Vagina (tissue), 2 donors: ENCODE measurements around the gene TNS3. TPM values are rescaled to one million over a fixed set of nuclear protein-coding genes. Genes with fewer than 3 reads are reported as not detected.

Experiments used
- DNase-seq, 2 donors: peaks; one replicate each; pipeline ENCODE4 v3.0.0-alpha.2; 2017; ENCODE audit errors: extremely low spot score in 2 of 2
- H3K27ac ChIP-seq: fragments of 200-600 bp; sonication (generic); one replicate; pipeline ENCODE4 v1.5.1; 2019
- H3K27me3 ChIP-seq: fragments of 200-600 bp; sonication (generic); one replicate; pipeline ENCODE4 v1.5.1; 2019
- H3K36me3 ChIP-seq, 2 donors: fragments of 200-600 bp; sonication (generic); one replicate each; pipeline ENCODE4 v1.5.1; 2017 to 2019
- H3K4me1 ChIP-seq: fragments of 200-600 bp; sonication (generic); one replicate; pipeline ENCODE4 v1.5.1; 2019
- H3K4me3 ChIP-seq, 2 donors: fragments of 200-600 bp; sonication (generic); 1 replicate in 1 of 2; 2 replicates in 1 of 2; pipeline ENCODE4 v1.5.1; 2016 to 2019
- H3K9me3 ChIP-seq: fragments of 200-600 bp; sonication (generic); one replicate; pipeline ENCODE4 v1.5.1; 2019
- POLR2A ChIP-seq, 2 donors: fragments of 450-650 bp; IDR thresholded peaks; one replicate each; pipeline ENCODE4 v1.6.1; 2017; ENCODE audit warnings: antibody characterized with exemption in 2 of 2, mild to moderate bottlenecking in 2 of 2, moderate library complexity in 2 of 2
- POLR2AphosphoS5 ChIP-seq, 2 donors: sonication (generic); formaldehyde crosslinking; IDR thresholded peaks; one replicate each; pipeline ENCODE4 v1.9.0; 2017; ENCODE audit warnings: antibody characterized with exemption in 2 of 2, mild to moderate bottlenecking in 2 of 2, low read depth in 1 of 2; ENCODE audit not compliant: insufficient read depth in 1 of 2
- intact Hi-C: fragments of 100-400 bp; cut with DNase I; formaldehyde crosslinking; loops from one replicate; pipeline ENCODE4 v1.15.1; 2023
- total RNA-seq: library from RNA; depleted of rRNA; stranded (reverse); fragments of >200 nt; gene quantifications from one replicate; pipeline ENCODE4 v1.2.3, GENCODE V29; 2016
- TF ChIP-seq, protein P1 (sequence below), 3 experiments: fragments of 450-650 bp in 2 of 3; fragments of 200-600 bp in 1 of 3; sonication (generic) in 1 of 3; IDR thresholded peaks; one replicate each; pipeline ENCODE4 v1.5.1; 2017 to 2019; ENCODE audit warnings: antibody characterized with exemption in 3 of 3, mild to moderate bottlenecking in 2 of 3, moderate library complexity in 2 of 3

Gene TNS3
- total RNA-seq, 1 donor from 2014 or later, result 36.8 TPM

DNA sequence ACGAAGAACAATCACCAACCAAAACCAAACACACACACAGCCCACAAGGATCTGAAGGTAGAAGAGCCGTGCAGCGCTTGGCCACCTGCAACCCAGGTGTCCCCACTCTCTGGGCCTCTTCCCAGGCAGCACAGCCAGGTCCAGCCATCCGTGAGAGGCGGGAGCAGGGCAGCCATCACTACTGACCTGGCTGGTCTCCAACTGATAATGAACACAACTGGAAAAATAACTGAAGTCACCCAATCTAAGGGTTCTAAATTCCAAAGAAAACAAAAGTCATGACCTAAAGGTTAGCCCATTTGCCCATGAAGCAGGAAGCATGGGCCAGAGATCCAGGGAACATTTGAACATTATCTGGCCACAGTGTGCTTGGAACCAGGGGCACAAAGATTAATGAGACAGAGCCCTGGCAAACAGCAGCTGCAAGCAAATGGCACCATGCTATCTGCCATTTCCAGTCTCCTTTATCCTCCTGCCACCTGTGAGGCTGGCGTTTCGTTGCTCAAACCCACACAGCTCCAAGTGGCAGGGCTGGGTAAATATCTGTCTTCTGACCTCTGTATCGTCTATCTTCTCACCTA is 207.9 kb downstream of the TNS3 start:
- no peaks in the 10 kb centered on the region for H3K9me3 ChIP-seq
- no peaks in the 10 kb centered on the region for H3K27me3 ChIP-seq
- peaks cover 10% of the 10 kb centered on the region for H3K4me1 ChIP-seq
- H3K4me3 ChIP-seq, result no peak overlapping the region
- intact Hi-C loops, result no loop called here
- TF ChIP-seq, protein P1, sequence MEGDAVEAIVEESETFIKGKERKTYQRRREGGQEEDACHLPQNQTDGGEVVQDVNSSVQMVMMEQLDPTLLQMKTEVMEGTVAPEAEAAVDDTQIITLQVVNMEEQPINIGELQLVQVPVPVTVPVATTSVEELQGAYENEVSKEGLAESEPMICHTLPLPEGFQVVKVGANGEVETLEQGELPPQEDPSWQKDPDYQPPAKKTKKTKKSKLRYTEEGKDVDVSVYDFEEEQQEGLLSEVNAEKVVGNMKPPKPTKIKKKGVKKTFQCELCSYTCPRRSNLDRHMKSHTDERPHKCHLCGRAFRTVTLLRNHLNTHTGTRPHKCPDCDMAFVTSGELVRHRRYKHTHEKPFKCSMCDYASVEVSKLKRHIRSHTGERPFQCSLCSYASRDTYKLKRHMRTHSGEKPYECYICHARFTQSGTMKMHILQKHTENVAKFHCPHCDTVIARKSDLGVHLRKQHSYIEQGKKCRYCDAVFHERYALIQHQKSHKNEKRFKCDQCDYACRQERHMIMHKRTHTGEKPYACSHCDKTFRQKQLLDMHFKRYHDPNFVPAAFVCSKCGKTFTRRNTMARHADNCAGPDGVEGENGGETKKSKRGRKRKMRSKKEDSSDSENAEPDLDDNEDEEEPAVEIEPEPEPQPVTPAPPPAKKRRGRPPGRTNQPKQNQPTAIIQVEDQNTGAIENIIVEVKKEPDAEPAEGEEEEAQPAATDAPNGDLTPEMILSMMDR (IDR thresholded peaks at IDR 0.05), result no peak
- TF ChIP-seq POLR2AphosphoS5 (IDR thresholded peaks at IDR 0.05; ENCODE audit: insufficient read depth in 1 of 2, low read depth in 1 of 2), result no peak
- TF ChIP-seq POLR2A (IDR thresholded peaks at IDR 0.05), result no peak
- DNase-seq, result no peak
- peaks cover 0 to 6% of the 10 kb centered on the region in 2 donors for H3K36me3 ChIP-seq
- H3K27ac ChIP-seq, result no peak overlapping the region

DNA sequence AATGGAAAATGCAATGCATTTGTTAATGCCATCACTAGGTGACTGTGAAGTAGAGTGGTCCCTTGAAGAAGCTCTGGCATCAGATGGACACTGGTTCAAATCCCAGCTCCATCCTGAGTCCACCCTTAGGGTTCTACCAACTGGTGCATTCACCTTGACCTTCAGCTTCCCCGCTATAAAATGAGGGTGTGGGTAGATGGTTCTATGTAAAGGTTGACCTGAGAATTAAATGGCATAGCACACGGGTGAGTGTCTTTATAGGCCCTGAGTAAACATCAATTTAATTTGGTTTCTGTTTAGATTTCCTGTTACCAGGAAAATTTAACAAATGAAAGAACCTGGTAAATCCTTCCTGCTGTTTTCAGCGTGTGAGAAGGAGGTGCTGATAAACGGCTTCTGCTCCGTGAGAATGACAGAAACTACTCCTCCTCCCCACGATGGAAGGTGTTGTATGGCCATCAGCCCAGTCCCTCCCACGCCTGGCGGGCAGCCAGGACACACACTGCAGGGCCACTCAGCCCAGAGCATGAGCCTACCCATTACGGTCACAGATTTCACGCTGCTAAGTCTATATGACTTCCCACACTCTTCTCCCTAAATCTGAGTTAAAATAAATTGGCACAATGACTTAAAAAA is 210.1 kb downstream of the TNS3 start:
- no peak for DNase-seq
- H3K4me3 ChIP-seq, result no peak overlapping the region
- no peak overlapping the region for H3K27ac ChIP-seq
- intact Hi-C loops, result no loop called here
- H3K36me3 ChIP-seq, result peaks cover 0 to 13% of the 10 kb centered on the region in 2 donors
- TF ChIP-seq POLR2A (IDR thresholded peaks at IDR 0.05) (no peak), POLR2AphosphoS5 (IDR thresholded peaks at IDR 0.05; ENCODE audit: insufficient read depth in 1 of 2, low read depth in 1 of 2) (no peak)
- TF ChIP-seq, protein P1 (IDR thresholded peaks at IDR 0.05), result no peak
- peaks cover 10% of the 10 kb centered on the region for H3K4me1 ChIP-seq
- no peaks in the 10 kb centered on the region for H3K9me3 ChIP-seq
- no peaks in the 10 kb centered on the region for H3K27me3 ChIP-seq

DNA sequence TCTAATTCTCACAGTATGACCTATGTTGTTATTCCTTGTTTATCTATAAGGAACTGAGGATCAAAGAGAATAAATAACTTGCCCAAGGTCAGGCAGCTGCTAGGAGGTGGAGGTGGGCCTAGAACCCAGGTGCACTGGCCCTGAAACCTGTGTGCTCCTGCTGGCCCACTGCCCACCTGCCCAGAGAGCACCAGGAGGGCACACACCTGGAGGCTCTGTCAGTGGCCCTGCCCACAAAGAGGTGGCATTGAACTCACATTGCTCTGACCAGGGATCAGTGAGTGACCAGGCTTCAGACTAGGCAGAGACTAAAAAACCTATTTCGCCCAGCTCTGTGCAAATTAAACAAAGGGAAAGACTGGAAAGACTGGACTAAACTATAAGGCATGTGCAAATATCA is 210.6 kb downstream of the TNS3 start:
- no peaks in the 10 kb centered on the region for H3K9me3 ChIP-seq
- no peak for DNase-seq
- TF ChIP-seq POLR2A (IDR thresholded peaks at IDR 0.05) (no peak), POLR2AphosphoS5 (IDR thresholded peaks at IDR 0.05; ENCODE audit: insufficient read depth in 1 of 2, low read depth in 1 of 2) (no peak)
- TF ChIP-seq, protein P1 (IDR thresholded peaks at IDR 0.05), result no peak
- no peaks in the 10 kb centered on the region for H3K27me3 ChIP-seq
- H3K4me3 ChIP-seq, result no peak overlapping the region
- no peak overlapping the region for H3K27ac ChIP-seq
- peaks cover 10% of the 10 kb centered on the region for H3K4me1 ChIP-seq
- H3K36me3 ChIP-seq, result peaks cover 0 to 13% of the 10 kb centered on the region in 2 donors
- intact Hi-C loops, result no loop called here

DNA sequence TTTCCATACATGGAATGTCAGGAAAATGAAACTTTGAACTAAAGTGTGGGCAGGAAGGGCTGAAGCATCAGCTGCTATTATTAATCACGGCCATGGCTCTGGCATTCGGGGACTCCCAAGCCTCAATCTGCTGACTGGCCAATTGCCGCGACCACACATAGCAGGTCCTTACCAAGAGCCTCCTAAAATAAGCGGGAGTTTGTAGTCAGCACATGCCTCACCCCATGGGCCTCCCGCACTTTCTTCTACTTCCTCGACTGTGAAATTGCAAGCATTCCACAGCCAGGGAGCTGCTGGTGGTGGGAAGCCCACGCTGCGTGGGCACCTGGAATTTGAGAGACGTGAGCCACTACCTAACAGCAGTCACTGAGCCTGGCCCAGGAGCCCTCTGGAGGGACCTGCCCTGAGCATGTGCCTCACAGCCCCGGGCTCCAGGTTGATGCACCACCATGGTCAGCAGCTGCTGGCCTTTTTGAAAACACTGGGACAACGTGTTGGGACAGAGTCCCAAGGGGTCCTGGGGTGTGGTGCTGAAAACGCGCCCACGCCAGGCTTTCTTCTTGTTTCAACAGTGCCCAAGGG is 211.4 kb downstream of the TNS3 start:
- H3K4me1 ChIP-seq, result peaks cover 10% of the 10 kb centered on the region
- no peak overlapping the region for H3K27ac ChIP-seq
- peaks cover 0 to 13% of the 10 kb centered on the region in 2 donors for H3K36me3 ChIP-seq
- intact Hi-C loops, result no loop called here
- TF ChIP-seq POLR2AphosphoS5 (IDR thresholded peaks at IDR 0.05; ENCODE audit: insufficient read depth in 1 of 2, low read depth in 1 of 2) (no peak), POLR2A (IDR thresholded peaks at IDR 0.05) (no peak)
- TF ChIP-seq, protein P1 (IDR thresholded peaks at IDR 0.05), result no peak
- no peak overlapping the region for H3K4me3 ChIP-seq
- H3K27me3 ChIP-seq, result no peaks in the 10 kb centered on the region
- DNase-seq, result no peak
- H3K9me3 ChIP-seq, result no peaks in the 10 kb centered on the region

DNA sequence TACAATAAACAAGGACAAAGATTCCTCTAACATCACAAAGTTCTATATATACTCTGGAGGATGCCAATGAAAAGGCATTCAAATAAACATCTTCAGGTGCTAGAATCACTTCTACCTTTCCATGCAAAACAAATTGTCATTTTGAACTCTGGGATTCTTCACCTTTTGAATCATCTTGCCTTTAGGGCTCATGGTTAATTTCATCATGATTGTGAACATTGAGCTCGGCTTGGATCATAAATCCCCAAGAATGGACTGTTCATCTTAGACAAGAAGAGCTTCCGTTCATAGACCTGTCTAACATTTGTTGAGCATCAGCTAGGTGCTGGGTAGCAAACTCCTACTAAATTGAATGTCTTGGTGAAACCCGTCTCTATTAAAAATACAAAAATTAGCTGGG is 212.2 kb downstream of the TNS3 start:
- peaks cover 3% of the 10 kb centered on the region for H3K4me1 ChIP-seq
- intact Hi-C loops, result no loop called here
- peaks cover 0 to 13% of the 10 kb centered on the region in 2 donors for H3K36me3 ChIP-seq
- H3K27me3 ChIP-seq, result no peaks in the 10 kb centered on the region
- TF ChIP-seq, protein P1 (IDR thresholded peaks at IDR 0.05), result no peak
- TF ChIP-seq POLR2AphosphoS5 (IDR thresholded peaks at IDR 0.05; ENCODE audit: insufficient read depth in 1 of 2, low read depth in 1 of 2), result no peak
- TF ChIP-seq POLR2A (IDR thresholded peaks at IDR 0.05), result no peak
- no peak overlapping the region for H3K4me3 ChIP-seq
- no peak overlapping the region for H3K27ac ChIP-seq
- no peaks in the 10 kb centered on the region for H3K9me3 ChIP-seq
- DNase-seq, result no peak
